SK-N-SH (cell line): ENCODE data around the gene MPDZ.
A peak's percentile ranks its signal among the peaks of the same experiment; 100 is the strongest.

Experiments
- EP300 ChIP-seq, 2 experiments: IDR thresholded peaks; 2 replicates each; pipeline versions ENCODE4 v1.4.0 to v1.6.1; 2012; ENCODE audit warnings: borderline replicate concordance in 1 of 2, low read depth in 1 of 2, low read length in 1 of 2
- FOSL2 ChIP-seq: IDR thresholded peaks from 2 replicates; pipeline ENCODE4 v1.4.0; 2012; ENCODE audit warnings: low read depth, mild to moderate bottlenecking, moderate library complexity, borderline replicate concordance
- NFIC ChIP-seq: IDR thresholded peaks from 2 replicates; pipeline ENCODE4 v1.4.0; 2012; ENCODE audit warnings: borderline replicate concordance
- POLR2AphosphoS5 ChIP-seq: IDR thresholded peaks from 2 replicates; pipeline ENCODE4 v1.6.1; 2012; ENCODE audit warnings: low read depth, low read length
- RCOR1 ChIP-seq: fragments of 150-350 bp; IDR thresholded peaks from 2 replicates; pipeline ENCODE4 v1.6.1; 2017; ENCODE audit warnings: antibody characterized with exemption, low read length
- RFX5 ChIP-seq: IDR thresholded peaks from 2 replicates; pipeline ENCODE4 v1.6.1; 2012; ENCODE audit warnings: mild to moderate bottlenecking, improper control_type of control experiment, low read length
- SIN3A ChIP-seq: IDR thresholded peaks from 2 replicates; pipeline ENCODE4 v1.6.1; 2012; ENCODE audit warnings: low read depth, mild to moderate bottlenecking, low read length, moderate library complexity, borderline replicate concordance
- YY1 ChIP-seq: IDR thresholded peaks from 2 replicates; pipeline ENCODE4 v1.4.0; 2012; ENCODE audit warnings: low read depth, mild to moderate bottlenecking
- TF ChIP-seq, protein P1 (sequence below): fragments of 200-600 bp; sonication (generic); IDR thresholded peaks from 2 replicates; pipeline ENCODE4 v1.6.1; 2017; ENCODE audit warnings: antibody characterized with exemption, mild to moderate bottlenecking, moderate library complexity
- TF ChIP-seq, protein P2 (sequence below): IDR thresholded peaks from 2 replicates; pipeline ENCODE4 v1.6.1; 2012; ENCODE audit warnings: mild to moderate bottlenecking, low read depth, low read length, moderate library complexity
- TF ChIP-seq, protein P3 (sequence below): IDR thresholded peaks from 2 replicates; pipeline ENCODE4; 2012

DNA sequence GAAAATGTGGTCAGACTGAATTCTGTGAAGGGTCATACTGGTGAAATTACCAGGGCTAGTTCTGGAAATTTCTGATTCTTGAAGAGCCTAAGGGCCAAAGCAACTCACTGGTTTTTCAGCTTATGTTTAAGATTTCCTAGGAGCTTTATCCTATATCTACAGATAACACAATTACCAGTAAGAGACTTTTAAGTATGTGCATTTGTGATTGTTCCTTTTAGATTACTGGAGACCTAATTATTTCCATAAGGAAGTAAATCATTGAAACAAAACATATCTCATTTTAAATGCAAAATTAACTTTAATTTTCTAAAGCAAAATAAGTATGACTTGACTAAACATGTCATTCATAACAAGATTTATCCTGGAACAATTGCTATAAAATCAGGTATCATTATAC lies 134.2 kb downstream of the MPDZ start:
- TF ChIP-seq NFIC (no peak), POLR2AphosphoS5 (no peak), SIN3A (no peak), RCOR1 (peak; percentile 32; the same call in 1 of the 2 replicates), FOSL2 (no peak), YY1 (no peak), EP300 (IDR thresholded peaks at IDR 0.05; ENCODE audit: borderline replicate concordance in 1 of 2, low read depth in 1 of 2, low read length in 1 of 2) (no peak; a peak in 1 of 4 replicates), RFX5 (no peak)
- TF ChIP-seq, protein P1, sequence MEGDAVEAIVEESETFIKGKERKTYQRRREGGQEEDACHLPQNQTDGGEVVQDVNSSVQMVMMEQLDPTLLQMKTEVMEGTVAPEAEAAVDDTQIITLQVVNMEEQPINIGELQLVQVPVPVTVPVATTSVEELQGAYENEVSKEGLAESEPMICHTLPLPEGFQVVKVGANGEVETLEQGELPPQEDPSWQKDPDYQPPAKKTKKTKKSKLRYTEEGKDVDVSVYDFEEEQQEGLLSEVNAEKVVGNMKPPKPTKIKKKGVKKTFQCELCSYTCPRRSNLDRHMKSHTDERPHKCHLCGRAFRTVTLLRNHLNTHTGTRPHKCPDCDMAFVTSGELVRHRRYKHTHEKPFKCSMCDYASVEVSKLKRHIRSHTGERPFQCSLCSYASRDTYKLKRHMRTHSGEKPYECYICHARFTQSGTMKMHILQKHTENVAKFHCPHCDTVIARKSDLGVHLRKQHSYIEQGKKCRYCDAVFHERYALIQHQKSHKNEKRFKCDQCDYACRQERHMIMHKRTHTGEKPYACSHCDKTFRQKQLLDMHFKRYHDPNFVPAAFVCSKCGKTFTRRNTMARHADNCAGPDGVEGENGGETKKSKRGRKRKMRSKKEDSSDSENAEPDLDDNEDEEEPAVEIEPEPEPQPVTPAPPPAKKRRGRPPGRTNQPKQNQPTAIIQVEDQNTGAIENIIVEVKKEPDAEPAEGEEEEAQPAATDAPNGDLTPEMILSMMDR = no peak
- TF ChIP-seq, protein P2, sequence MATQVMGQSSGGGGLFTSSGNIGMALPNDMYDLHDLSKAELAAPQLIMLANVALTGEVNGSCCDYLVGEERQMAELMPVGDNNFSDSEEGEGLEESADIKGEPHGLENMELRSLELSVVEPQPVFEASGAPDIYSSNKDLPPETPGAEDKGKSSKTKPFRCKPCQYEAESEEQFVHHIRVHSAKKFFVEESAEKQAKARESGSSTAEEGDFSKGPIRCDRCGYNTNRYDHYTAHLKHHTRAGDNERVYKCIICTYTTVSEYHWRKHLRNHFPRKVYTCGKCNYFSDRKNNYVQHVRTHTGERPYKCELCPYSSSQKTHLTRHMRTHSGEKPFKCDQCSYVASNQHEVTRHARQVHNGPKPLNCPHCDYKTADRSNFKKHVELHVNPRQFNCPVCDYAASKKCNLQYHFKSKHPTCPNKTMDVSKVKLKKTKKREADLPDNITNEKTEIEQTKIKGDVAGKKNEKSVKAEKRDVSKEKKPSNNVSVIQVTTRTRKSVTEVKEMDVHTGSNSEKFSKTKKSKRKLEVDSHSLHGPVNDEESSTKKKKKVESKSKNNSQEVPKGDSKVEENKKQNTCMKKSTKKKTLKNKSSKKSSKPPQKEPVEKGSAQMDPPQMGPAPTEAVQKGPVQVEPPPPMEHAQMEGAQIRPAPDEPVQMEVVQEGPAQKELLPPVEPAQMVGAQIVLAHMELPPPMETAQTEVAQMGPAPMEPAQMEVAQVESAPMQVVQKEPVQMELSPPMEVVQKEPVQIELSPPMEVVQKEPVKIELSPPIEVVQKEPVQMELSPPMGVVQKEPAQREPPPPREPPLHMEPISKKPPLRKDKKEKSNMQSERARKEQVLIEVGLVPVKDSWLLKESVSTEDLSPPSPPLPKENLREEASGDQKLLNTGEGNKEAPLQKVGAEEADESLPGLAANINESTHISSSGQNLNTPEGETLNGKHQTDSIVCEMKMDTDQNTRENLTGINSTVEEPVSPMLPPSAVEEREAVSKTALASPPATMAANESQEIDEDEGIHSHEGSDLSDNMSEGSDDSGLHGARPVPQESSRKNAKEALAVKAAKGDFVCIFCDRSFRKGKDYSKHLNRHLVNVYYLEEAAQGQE = no peak
- TF ChIP-seq, protein P3, sequence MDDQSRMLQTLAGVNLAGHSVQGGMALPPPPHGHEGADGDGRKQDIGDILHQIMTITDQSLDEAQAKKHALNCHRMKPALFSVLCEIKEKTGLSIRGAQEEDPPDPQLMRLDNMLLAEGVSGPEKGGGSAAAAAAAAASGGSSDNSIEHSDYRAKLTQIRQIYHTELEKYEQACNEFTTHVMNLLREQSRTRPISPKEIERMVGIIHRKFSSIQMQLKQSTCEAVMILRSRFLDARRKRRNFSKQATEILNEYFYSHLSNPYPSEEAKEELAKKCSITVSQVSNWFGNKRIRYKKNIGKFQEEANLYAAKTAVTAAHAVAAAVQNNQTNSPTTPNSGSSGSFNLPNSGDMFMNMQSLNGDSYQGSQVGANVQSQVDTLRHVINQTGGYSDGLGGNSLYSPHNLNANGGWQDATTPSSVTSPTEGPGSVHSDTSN = no peak
